ENCODE data around the gene NELFB. TPM values are rescaled to one million over a fixed set of nuclear protein-coding genes. Genes with fewer than 3 reads are reported as not detected.

The NELFB gene
- total RNA-seq, 2 experiments from 2014 or later = 62.6 to 74.8 TPM

DNA sequence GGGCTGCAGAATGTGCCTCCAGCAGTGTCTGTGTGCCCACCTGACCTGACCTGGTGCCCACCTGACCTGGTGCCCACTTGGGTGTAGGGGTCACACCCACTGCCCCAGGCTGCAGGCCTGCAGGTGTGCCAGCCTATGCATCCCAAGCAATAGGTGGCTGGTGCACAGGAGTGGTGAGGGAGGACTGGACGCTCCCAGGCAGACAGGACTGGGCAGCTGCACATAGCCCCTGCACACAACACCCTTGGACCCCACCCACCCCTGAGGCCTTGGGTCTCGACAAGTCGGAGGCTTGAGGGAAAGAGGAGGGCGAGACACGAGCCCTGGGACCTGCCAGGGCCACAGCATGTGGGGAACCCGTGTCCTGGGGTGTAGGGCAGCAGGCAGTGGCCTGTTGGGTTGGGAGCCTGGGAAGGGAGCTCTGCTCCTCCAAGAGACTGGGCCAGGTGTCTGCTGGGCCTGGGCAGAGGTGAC, 57.8 kb downstream of the NELFB start:
- no peak overlapping the region for H2AFZ ChIP-seq (ENCODE audit: low read length)
- no peak for DNase-seq (ENCODE audit: low spot score)
- H3K9me3 ChIP-seq (ENCODE audit: low read length) = no peaks in the 10 kb centered on the region
- no peaks in the 10 kb centered on the region for H3K36me3 ChIP-seq (ENCODE audit: insufficient read depth, low read length)
- ChIA-PET CTCF (ENCODE audit: unreplicated experiment) (no interaction called here), POLR2A (no interaction called here)
- no peak overlapping the region for H3K27ac ChIP-seq (ENCODE audit: low read depth, low read length, poor library complexity, severe bottlenecking)
- no peaks in the 10 kb centered on the region for H3K79me2 ChIP-seq (ENCODE audit: insufficient read depth, low read depth, low read length)
- H3K9me2 ChIP-seq (ENCODE audit: insufficient read depth, low read length) = no peaks in the 10 kb centered on the region
- intact Hi-C loops (cut with micrococcal nuclease; ENCODE audit: unreplicated experiment) = no loop called here
- TF ChIP-seq, protein P1, sequence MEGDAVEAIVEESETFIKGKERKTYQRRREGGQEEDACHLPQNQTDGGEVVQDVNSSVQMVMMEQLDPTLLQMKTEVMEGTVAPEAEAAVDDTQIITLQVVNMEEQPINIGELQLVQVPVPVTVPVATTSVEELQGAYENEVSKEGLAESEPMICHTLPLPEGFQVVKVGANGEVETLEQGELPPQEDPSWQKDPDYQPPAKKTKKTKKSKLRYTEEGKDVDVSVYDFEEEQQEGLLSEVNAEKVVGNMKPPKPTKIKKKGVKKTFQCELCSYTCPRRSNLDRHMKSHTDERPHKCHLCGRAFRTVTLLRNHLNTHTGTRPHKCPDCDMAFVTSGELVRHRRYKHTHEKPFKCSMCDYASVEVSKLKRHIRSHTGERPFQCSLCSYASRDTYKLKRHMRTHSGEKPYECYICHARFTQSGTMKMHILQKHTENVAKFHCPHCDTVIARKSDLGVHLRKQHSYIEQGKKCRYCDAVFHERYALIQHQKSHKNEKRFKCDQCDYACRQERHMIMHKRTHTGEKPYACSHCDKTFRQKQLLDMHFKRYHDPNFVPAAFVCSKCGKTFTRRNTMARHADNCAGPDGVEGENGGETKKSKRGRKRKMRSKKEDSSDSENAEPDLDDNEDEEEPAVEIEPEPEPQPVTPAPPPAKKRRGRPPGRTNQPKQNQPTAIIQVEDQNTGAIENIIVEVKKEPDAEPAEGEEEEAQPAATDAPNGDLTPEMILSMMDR (conservative IDR thresholded peaks at IDR 0.05; ENCODE audit: low read length) = no peak
- peaks cover 20% of the 10 kb centered on the region for H3K4me1 ChIP-seq (ENCODE audit: insufficient read depth, low read length, poor library complexity, severe bottlenecking)
- no peak overlapping the region for H3K4me3 ChIP-seq (ENCODE audit: low read depth, low read length, poor library complexity, severe bottlenecking)
- BruUV-seq (replicated peaks) = no TSS peak
- no peak overlapping the region for H3K4me2 ChIP-seq (ENCODE audit: low read length)
- no peaks in the 10 kb centered on the region for H4K20me1 ChIP-seq (ENCODE audit: insufficient read depth, low read length)

DNA sequence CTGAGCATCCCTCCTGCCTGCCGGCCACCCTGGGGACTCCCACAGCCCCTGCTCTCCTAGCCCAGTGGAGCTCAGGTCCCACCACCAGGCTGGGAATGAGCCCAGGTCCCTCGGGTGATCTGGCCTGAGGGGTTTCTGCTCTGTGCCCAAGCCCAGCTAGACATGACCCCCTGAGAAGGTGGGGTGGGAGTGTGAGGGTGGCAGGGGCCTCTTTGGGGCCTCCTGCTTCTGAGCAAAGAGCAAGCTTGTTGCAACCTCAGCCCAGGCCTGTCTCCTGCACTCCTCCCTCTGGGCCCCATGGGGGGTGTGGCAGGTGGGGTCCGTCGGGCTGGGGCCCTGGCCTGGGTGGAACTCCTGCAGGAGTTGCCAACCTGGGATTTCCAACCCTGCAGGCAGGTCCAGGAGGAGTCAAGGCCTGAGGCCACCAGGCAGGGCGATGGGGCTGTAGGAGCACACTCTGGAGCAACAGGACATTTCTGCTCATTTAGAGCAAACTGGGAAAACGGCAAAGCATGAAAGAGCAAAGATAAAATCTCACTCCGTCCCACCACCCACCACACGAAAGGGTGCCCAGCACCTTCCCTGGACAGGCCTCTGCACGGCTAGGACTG, 58.3 kb downstream of the NELFB start:
- no peaks in the 10 kb centered on the region for H3K36me3 ChIP-seq (ENCODE audit: insufficient read depth, low read length)
- H3K79me2 ChIP-seq (ENCODE audit: insufficient read depth, low read depth, low read length) = no peaks in the 10 kb centered on the region
- DNase-seq (ENCODE audit: low spot score) = no peak
- H4K20me1 ChIP-seq (ENCODE audit: insufficient read depth, low read length) = no peaks in the 10 kb centered on the region
- no peak overlapping the region for H3K4me2 ChIP-seq (ENCODE audit: low read length)
- intact Hi-C loops (cut with micrococcal nuclease; ENCODE audit: unreplicated experiment) = no loop called here
- no peaks in the 10 kb centered on the region for H3K9me3 ChIP-seq (ENCODE audit: low read length)
- ChIA-PET CTCF (ENCODE audit: unreplicated experiment) (no interaction called here), POLR2A (no interaction called here)
- H3K4me1 ChIP-seq (ENCODE audit: insufficient read depth, low read length, poor library complexity, severe bottlenecking) = peaks cover 20% of the 10 kb centered on the region
- H2AFZ ChIP-seq (ENCODE audit: low read length) = no peak overlapping the region
- TF ChIP-seq EZH2phosphoT487 (IDR thresholded peaks at IDR 0.05; ENCODE audit: borderline replicate concordance, low read depth, low read length) = no peak
- TF ChIP-seq, protein P1 (conservative IDR thresholded peaks at IDR 0.05; ENCODE audit: low read length) = no peak
- H3K27ac ChIP-seq (ENCODE audit: low read depth, low read length, poor library complexity, severe bottlenecking) = no peak overlapping the region
- H3K9me2 ChIP-seq (ENCODE audit: insufficient read depth, low read length) = no peaks in the 10 kb centered on the region
- BruUV-seq (replicated peaks) = no TSS peak
- H3K4me3 ChIP-seq (ENCODE audit: low read depth, low read length, poor library complexity, severe bottlenecking) = no peak overlapping the region

DNA sequence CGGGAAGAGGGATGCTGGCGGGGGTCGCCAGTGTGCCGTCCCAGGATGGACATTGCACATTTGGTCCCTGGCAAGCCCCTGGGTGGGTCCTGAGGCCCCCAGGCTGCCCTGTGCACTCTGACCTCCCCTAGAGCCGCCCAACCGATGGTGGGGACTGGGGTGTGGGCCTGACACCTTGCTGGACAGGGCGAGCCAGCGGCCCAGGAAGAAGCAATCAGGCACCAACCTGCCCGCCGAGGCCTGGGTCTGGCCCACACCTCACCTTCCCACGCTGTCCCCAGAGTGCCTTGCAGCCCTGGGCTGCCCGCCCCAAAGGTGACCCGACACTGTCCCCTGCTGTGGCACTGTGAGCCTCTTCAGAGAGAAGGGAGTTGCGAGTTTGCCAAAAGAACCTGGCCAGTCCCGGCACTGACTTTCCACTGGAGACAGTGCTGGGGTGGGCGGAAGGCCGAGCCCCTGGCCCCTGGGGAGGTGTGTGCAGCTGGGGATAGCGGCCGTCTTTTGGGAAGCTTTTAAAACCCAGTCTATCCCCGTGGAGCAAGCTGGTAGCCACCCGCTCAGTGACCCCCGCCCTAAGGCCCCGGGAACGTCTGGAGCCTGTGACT, 58.9 kb downstream of the NELFB start:
- Histone ChIP-seq H3K4me3 (ENCODE audit: low read depth, low read length, poor library complexity, severe bottlenecking) (no peak overlapping the region), H3K4me2 (ENCODE audit: low read length) (no peak overlapping the region), H3K9me3 (ENCODE audit: low read length) (no peaks in the 10 kb centered on the region), H3K36me3 (ENCODE audit: insufficient read depth, low read length) (no peaks in the 10 kb centered on the region), H3K9me2 (ENCODE audit: insufficient read depth, low read length) (no peaks in the 10 kb centered on the region), H2AFZ (ENCODE audit: low read length) (no peak overlapping the region), H4K20me1 (ENCODE audit: insufficient read depth, low read length) (no peaks in the 10 kb centered on the region), H3K79me2 (ENCODE audit: insufficient read depth, low read depth, low read length) (no peaks in the 10 kb centered on the region), H3K4me1 (ENCODE audit: insufficient read depth, low read length, poor library complexity, severe bottlenecking) (peaks cover 20% of the 10 kb centered on the region), H3K27ac (ENCODE audit: low read depth, low read length, poor library complexity, severe bottlenecking) (no peak overlapping the region)
- TF ChIP-seq, protein P1 (conservative IDR thresholded peaks at IDR 0.05; ENCODE audit: low read length) = no peak
- TF ChIP-seq EZH2phosphoT487 (IDR thresholded peaks at IDR 0.05; ENCODE audit: borderline replicate concordance, low read depth, low read length) = no peak
- DNase-seq (ENCODE audit: low spot score) = no peak
- no TSS peak for BruUV-seq (replicated peaks)
- ChIA-PET CTCF (ENCODE audit: unreplicated experiment) (no interaction called here), POLR2A (no interaction called here)
- intact Hi-C loops (cut with micrococcal nuclease; ENCODE audit: unreplicated experiment) = no loop called here
